WTC11 (cell line): ENCODE measurements around the gene ITGB3. TPM values are rescaled to one million over a fixed set of nuclear protein-coding genes. Genes with fewer than 3 reads are reported as not detected.

Experiments
- ATAC-seq: fragments of 200-7000 bp; cut with Tn5 transposase; 2 replicates; pipeline ENCODE4 v1.10.0; 2021; ENCODE audit warnings: mild to moderate bottlenecking, moderate library complexity
- CTCF ChIA-PET: fragments of 300-600 bp; sonication (Branson Sonifier 250); formaldehyde crosslinking; loops from one replicate; lab custom pipeline; 2021; ENCODE audit warnings: antibody characterized with exemption; lab: Charles Lee
- POLR2A ChIA-PET: fragments of 350-600 bp; sonication (Branson Sonifier 250); formaldehyde crosslinking; loops from one replicate; lab custom pipeline; 2021; ENCODE audit warnings: antibody characterized with exemption; lab: Charles Lee
- DNase-seq: peaks from one replicate; pipeline ENCODE4 v3.0.0; 2021; ENCODE audit warnings: low spot score
- H3K27ac Mint-ChIP-seq: 2 replicates; pipeline ENCODE4 v1.8.0; 2021; ENCODE audit warnings: mixed read lengths
- H3K27me3 Mint-ChIP-seq: 2 replicates; pipeline ENCODE4 v1.8.0; 2021; ENCODE audit warnings: low read depth, mild to moderate bottlenecking, moderate library complexity, mixed read lengths
- H3K36me3 Mint-ChIP-seq: 2 replicates; pipeline ENCODE4 v1.8.0; 2021; ENCODE audit warnings: mixed read lengths
- H3K4me1 Mint-ChIP-seq: 2 replicates; pipeline ENCODE4 v1.8.0; 2022; ENCODE audit warnings: mixed read lengths
- H3K4me3 Mint-ChIP-seq: 2 replicates; pipeline ENCODE4 v1.8.0; 2021; ENCODE audit warnings: mild to moderate bottlenecking, moderate library complexity, mixed read lengths
- H3K9me3 Mint-ChIP-seq: 2 replicates; pipeline ENCODE4 v1.8.0; 2021; ENCODE audit warnings: mixed read lengths
- ATF1 ChIP-seq: sonication (generic); formaldehyde crosslinking; IDR thresholded peaks from 2 replicates; pipeline ENCODE4 v1.8.1; 2023; ENCODE audit warnings: mild to moderate bottlenecking, moderate library complexity, missing genetic modification reagents
- ATF3 ChIP-seq: sonication (generic); formaldehyde crosslinking; conservative IDR thresholded peaks from 2 replicates; pipeline ENCODE4 v1.8.1; 2022; ENCODE audit warnings: mild to moderate bottlenecking, missing genetic modification reagents
- CREM ChIP-seq: sonication (generic); formaldehyde crosslinking; IDR thresholded peaks from 2 replicates; pipeline ENCODE4 v1.8.1; 2022; ENCODE audit warnings: mild to moderate bottlenecking, missing genetic modification reagents, moderate library complexity
- ELF4 ChIP-seq: sonication (generic); formaldehyde crosslinking; IDR thresholded peaks from 2 replicates; pipeline ENCODE4 v1.8.1; 2022; ENCODE audit warnings: low read depth, mild to moderate bottlenecking, moderate library complexity, missing genetic modification reagents
- ERG ChIP-seq: fragments of 250-450 bp; sonication (Bioruptor Pico); IDR thresholded peaks from 2 replicates; pipeline ENCODE4 v1.8.0; 2021; ENCODE audit warnings: mild to moderate bottlenecking
- FOXP1 ChIP-seq: sonication (generic); formaldehyde crosslinking; IDR thresholded peaks from 2 replicates; pipeline ENCODE4 v1.8.0; 2022; ENCODE audit warnings: missing genetic modification reagents, mild to moderate bottlenecking, moderate library complexity, borderline replicate concordance
- GABPB1 ChIP-seq: sonication (generic); formaldehyde crosslinking; IDR thresholded peaks from 2 replicates; pipeline ENCODE4 v1.8.1; 2023; ENCODE audit warnings: mild to moderate bottlenecking, missing genetic modification reagents
- GRHL2 ChIP-seq: fragments of 250-450 bp; sonication (Bioruptor Pico); IDR thresholded peaks from 2 replicates; pipeline ENCODE4 v1.8.0; 2022; ENCODE audit warnings: mild to moderate bottlenecking, moderate library complexity; ENCODE audit not compliant: insufficient replicate concordance, severe bottlenecking
- GTF2I ChIP-seq: fragments of 250-450 bp; sonication (Bioruptor Pico); conservative IDR thresholded peaks from 2 replicates; pipeline ENCODE4 v1.4.0; 2021; ENCODE audit warnings: mild to moderate bottlenecking
- HMGA2 ChIP-seq: fragments of 250-450 bp; sonication (Bioruptor Pico); IDR thresholded peaks from 2 replicates; pipeline ENCODE4 v1.4.0; 2021; ENCODE audit warnings: mild to moderate bottlenecking, moderate library complexity
- KAT7 ChIP-seq: sonication (generic); formaldehyde crosslinking; IDR thresholded peaks from 2 replicates; pipeline ENCODE4 v1.8.1; 2023; ENCODE audit warnings: missing genetic modification reagents, mild to moderate bottlenecking, borderline replicate concordance
- NFYB ChIP-seq: sonication (generic); formaldehyde crosslinking; conservative IDR thresholded peaks from 2 replicates; pipeline ENCODE4 v1.8.0; 2022; ENCODE audit warnings: low read depth, missing genetic modification reagents
- OVOL2 ChIP-seq: fragments of 250-450 bp; sonication (Bioruptor Pico); IDR thresholded peaks from 2 replicates; pipeline ENCODE4 v1.9.0; 2021; ENCODE audit warnings: mild to moderate bottlenecking, borderline replicate concordance
- PRRX2 ChIP-seq: fragments of 250-450 bp; sonication (Bioruptor Pico); IDR thresholded peaks from 2 replicates; pipeline ENCODE4 v1.8.0; 2021; ENCODE audit warnings: mild to moderate bottlenecking
- RELA ChIP-seq: sonication (generic); formaldehyde crosslinking; IDR thresholded peaks from 2 replicates; pipeline ENCODE4 v1.8.1; 2022; ENCODE audit warnings: missing genetic modification reagents, mild to moderate bottlenecking, borderline replicate concordance
- RORB ChIP-seq: fragments of 250-450 bp; sonication (Bioruptor Pico); IDR thresholded peaks from 2 replicates; pipeline ENCODE4 v1.9.0; 2021; ENCODE audit warnings: mild to moderate bottlenecking
- SOX15 ChIP-seq: fragments of 250-450 bp; sonication (Bioruptor Pico); IDR thresholded peaks from 2 replicates; pipeline ENCODE4 v1.9.0; 2021; ENCODE audit warnings: mild to moderate bottlenecking
- SP1 ChIP-seq: sonication (generic); formaldehyde crosslinking; conservative IDR thresholded peaks from 2 replicates; pipeline ENCODE4 v1.8.1; 2022; ENCODE audit warnings: missing genetic modification reagents
- ZNF138 ChIP-seq: sonication (generic); formaldehyde crosslinking; conservative IDR thresholded peaks from 2 replicates; pipeline ENCODE4 v1.8.1; 2022; ENCODE audit warnings: mild to moderate bottlenecking, moderate library complexity, missing genetic modification reagents
- ZNF219 ChIP-seq: sonication (generic); formaldehyde crosslinking; IDR thresholded peaks from 2 replicates; pipeline ENCODE4 v1.8.0; 2023; ENCODE audit warnings: missing genetic modification reagents, mild to moderate bottlenecking, borderline replicate concordance
- ZNF263 ChIP-seq: sonication (generic); formaldehyde crosslinking; IDR thresholded peaks from 2 replicates; pipeline ENCODE4 v1.8.1; 2022; ENCODE audit warnings: low read depth, mild to moderate bottlenecking, moderate library complexity, missing genetic modification reagents
- ZNF423 ChIP-seq: fragments of 250-450 bp; sonication (Bioruptor Pico); IDR thresholded peaks from 2 replicates; pipeline ENCODE4 v2.1.2; 2022; ENCODE audit warnings: mild to moderate bottlenecking, moderate library complexity
- ZNF425 ChIP-seq: fragments of 250-450 bp; sonication (Bioruptor Pico); conservative IDR thresholded peaks from 2 replicates; pipeline ENCODE4 v1.9.0; 2021; ENCODE audit warnings: mild to moderate bottlenecking
- ZNF532 ChIP-seq: fragments of 250-450 bp; sonication (Bioruptor Pico); IDR thresholded peaks from 2 replicates; pipeline ENCODE4 v1.9.0; 2021; ENCODE audit warnings: mild to moderate bottlenecking, borderline replicate concordance
- total RNA-seq: library from RNA; stranded (reverse); gene quantifications from 3 replicates; pipeline ENCODE4 v1.2.3, GENCODE V29; 2021
- TF ChIP-seq, protein P1 (sequence below): sonication (generic); formaldehyde crosslinking; IDR thresholded peaks from 2 replicates; pipeline ENCODE4 v1.8.0; 2022; ENCODE audit warnings: mild to moderate bottlenecking, missing genetic modification reagents

Gene ITGB3
- total RNA-seq, 1 experiment from 2014 or later = 0.04 TPM

DNA sequence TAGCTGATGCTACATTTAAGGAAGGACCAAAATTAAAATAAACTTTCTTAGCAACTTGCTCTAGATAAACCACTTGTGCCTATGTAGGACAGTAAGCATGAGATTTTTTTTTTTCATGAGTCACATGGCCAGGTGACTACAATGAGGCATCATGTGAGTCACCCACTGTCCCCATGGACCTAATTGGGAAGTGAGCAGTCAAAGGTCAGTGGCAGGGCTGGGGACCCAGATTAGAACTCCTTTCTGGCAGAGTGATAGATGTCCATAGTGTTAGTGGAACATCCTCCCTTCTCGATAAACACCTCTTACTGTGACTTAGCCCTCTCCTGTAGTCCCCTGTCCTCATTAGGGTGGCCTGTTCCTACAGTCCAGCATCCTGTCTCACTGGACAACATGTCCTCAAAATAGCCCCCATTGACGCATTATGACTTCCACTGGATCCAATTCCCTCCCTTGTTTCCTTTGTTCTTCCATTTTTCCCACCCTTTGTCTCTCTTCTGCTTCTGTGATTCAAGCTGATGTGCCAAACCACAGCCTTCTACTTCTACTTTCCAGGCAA is 12.4 kb downstream of the ITGB3 start:
- TF ChIP-seq ELF4 (no peak), HMGA2 (CRISPR knock-in tag) (no peak), ATF1 (CRISPR knock-in tag) (no peak), GABPB1 (CRISPR knock-in tag) (no peak), RELA (CRISPR knock-in tag) (no peak), PRRX2 (CRISPR knock-in tag) (no peak), ERG (no peak), ATF3 (CRISPR knock-in tag) (no peak), SOX15 (CRISPR knock-in tag) (no peak), GRHL2 (CRISPR knock-in tag) (no peak), RORB (CRISPR knock-in tag) (no peak), FOXP1 (CRISPR knock-in tag) (no peak), SP1 (CRISPR knock-in tag) (no peak), ZNF219 (CRISPR knock-in tag) (no peak), NFYB (CRISPR knock-in tag) (no peak)
- TF ChIP-seq, protein P1, sequence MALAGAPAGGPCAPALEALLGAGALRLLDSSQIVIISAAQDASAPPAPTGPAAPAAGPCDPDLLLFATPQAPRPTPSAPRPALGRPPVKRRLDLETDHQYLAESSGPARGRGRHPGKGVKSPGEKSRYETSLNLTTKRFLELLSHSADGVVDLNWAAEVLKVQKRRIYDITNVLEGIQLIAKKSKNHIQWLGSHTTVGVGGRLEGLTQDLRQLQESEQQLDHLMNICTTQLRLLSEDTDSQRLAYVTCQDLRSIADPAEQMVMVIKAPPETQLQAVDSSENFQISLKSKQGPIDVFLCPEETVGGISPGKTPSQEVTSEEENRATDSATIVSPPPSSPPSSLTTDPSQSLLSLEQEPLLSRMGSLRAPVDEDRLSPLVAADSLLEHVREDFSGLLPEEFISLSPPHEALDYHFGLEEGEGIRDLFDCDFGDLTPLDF = no peak
- ChIA-PET POLR2A (no interaction called here), CTCF (no interaction called here)
- no peak overlapping the region for H3K4me3 Mint-ChIP-seq
- no peak overlapping the region for H3K27ac Mint-ChIP-seq
- H3K9me3 Mint-ChIP-seq = peaks cover 26% of the 10 kb centered on the region
- H3K36me3 Mint-ChIP-seq = peaks cover 13% of the 10 kb centered on the region
- H3K27me3 Mint-ChIP-seq = 0 out of 2 replicates have a peak, but pooled peaks cover 3% of the 10 kb centered on the region
- no peak for DNase-seq
- no peak for ATAC-seq
- peaks cover 6% of the 10 kb centered on the region for H3K4me1 Mint-ChIP-seq

DNA sequence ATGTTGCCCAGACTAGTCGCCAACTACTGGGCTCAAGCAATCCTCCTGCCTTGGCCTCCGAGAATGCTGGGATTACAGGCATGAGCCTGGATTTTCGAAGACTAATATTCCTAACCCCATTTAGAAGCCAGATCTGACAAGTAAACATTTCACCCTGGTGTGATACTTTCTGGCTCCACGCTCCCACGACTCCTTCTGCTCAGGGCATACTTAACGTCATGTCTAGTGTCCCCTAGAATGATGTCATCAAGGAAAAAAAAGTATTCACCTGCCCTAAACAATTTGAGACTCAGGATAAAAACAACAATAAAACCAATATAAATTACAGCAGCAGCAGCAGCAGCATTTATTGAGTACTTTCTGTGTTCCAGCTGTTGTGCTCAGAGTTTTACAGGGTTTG is 13.2 kb downstream of the ITGB3 start:
- ChIA-PET CTCF (no interaction called here), POLR2A (no interaction called here)
- 0 out of 2 replicates have a peak, but pooled peaks cover 3% of the 10 kb centered on the region for H3K27me3 Mint-ChIP-seq
- no peak overlapping the region for H3K4me3 Mint-ChIP-seq
- H3K9me3 Mint-ChIP-seq = peaks cover 26% of the 10 kb centered on the region
- peaks cover 3% of the 10 kb centered on the region; the same call in 1 of the 2 replicates for H3K4me1 Mint-ChIP-seq
- peaks cover 13% of the 10 kb centered on the region for H3K36me3 Mint-ChIP-seq
- no peak overlapping the region for H3K27ac Mint-ChIP-seq
- ATAC-seq (no peak), DNase-seq (no peak)
- TF ChIP-seq FOXP1 (CRISPR knock-in tag) = no peak
- TF ChIP-seq ZNF425 (CRISPR knock-in tag) = no peak
- TF ChIP-seq HMGA2 (CRISPR knock-in tag) = no peak

DNA sequence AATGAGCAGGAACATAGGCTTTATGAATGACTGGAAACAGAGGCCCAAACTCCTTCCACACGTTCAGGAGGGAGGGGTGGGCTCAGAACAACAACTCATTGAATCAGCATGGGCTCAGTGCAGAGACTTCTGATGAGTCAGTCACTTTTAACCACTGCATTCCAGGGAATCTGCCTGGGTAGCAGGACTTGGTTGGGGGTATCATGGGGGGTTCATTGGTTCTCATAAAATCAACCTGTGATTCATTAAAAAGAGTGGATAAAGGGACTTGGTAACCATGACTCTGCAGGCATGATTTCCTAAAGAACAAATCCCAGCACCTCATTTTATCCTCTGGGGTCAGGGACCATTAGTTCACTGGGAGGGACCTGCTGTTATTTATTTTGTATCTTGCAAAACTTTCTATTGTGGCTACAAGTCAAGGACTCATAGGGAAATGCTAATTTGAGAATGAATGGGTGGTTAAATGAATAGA is 13.8 kb downstream of the ITGB3 start:
- Mint-ChIP-seq H3K27ac (no peak overlapping the region; the same call in 1 of the 2 replicates), H3K9me3 (peaks cover 26% of the 10 kb centered on the region), H3K36me3 (peaks cover 13% of the 10 kb centered on the region), H3K4me3 (no peak overlapping the region), H3K4me1 (no peaks in the 10 kb centered on the region), H3K27me3 (0 out of 2 replicates have a peak, but pooled peaks cover 3% of the 10 kb centered on the region)
- CTCF ChIA-PET = no interaction called here
- POLR2A ChIA-PET = no interaction called here
- DNase-seq = no peak
- no peak for ATAC-seq
- no peak for TF ChIP-seq CREM
- TF ChIP-seq ZNF263 = no peak
- no peak for TF ChIP-seq ZNF219 (CRISPR knock-in tag)
- TF ChIP-seq GTF2I (CRISPR knock-in tag) = no peak
- TF ChIP-seq PRRX2 (CRISPR knock-in tag) = no peak
- TF ChIP-seq KAT7 = no peak
- no peak for TF ChIP-seq ZNF423
- TF ChIP-seq ZNF532 (CRISPR knock-in tag) = no peak
- TF ChIP-seq ZNF138 (CRISPR knock-in tag) = no peak
- TF ChIP-seq OVOL2 (CRISPR knock-in tag) = no peak
